ENCODE data around the gene SUPT3H. TPM values are rescaled to one million over a fixed set of nuclear protein-coding genes. Genes with fewer than 3 reads are reported as not detected.
"Not testable (repeated sequence)": the region's sequence is repeated elsewhere in the genome, so short reads cannot be mapped to it uniquely, and the experiment has no call there.

SUPT3H gene
- total RNA-seq, 2 donors from 2014 or later = 2.0 to 2.8 TPM

GRCh38 chr6:45206793-45207492, 170.8 kb downstream of the SUPT3H start:
- intact Hi-C loops (cut with DNase I, micrococcal nuclease) = no loop called here
- ATAC-seq = no peak

GRCh38 chr6:45201484-45201883, 176.2 kb downstream of the SUPT3H start:
- no peak for DNase-seq

More at GRCh38 chr6:45206793-45207492, 170.8 kb downstream of the SUPT3H start:
- DNase-seq = no peak

GRCh38 chr6:45200510-45200909, 177.2 kb downstream of the SUPT3H start:
- peak; percentile 34 for ATAC-seq
- intact Hi-C loops (cut with DNase I, micrococcal nuclease) = no loop called here
- DNase-seq = no peak

More at GRCh38 chr6:45201484-45201883, 176.2 kb downstream of the SUPT3H start:
- intact Hi-C loops (cut with DNase I, micrococcal nuclease) = no loop called here
- ATAC-seq = no peak

GRCh38 chr6:45199554-45199953, 178.2 kb downstream of the SUPT3H start:
- ATAC-seq (no peak), DNase-seq (no peak)
- intact Hi-C loops (cut with DNase I, micrococcal nuclease) = no loop called here

GRCh38 chr6:45196121-45196520, 181.6 kb downstream of the SUPT3H start:
- DNase-seq (no peak), ATAC-seq (no peak)
- intact Hi-C loops (cut with DNase I, micrococcal nuclease) = no loop called here

GRCh38 chr6:45195137-45195536, 182.6 kb downstream of the SUPT3H start:
- no peak for DNase-seq
- ATAC-seq = no peak

GRCh38 chr6:45192556-45192955, 185.2 kb downstream of the SUPT3H start:
- intact Hi-C loops (cut with DNase I, micrococcal nuclease) = no loop called here
- DNase-seq = no peak
- no peak for ATAC-seq

More at GRCh38 chr6:45195137-45195536, 182.6 kb downstream of the SUPT3H start:
- intact Hi-C loops (cut with DNase I, micrococcal nuclease) = no loop called here

- intact Hi-C loops (cut with DNase I, micrococcal nuclease) = no loop called here
- ATAC-seq (no peak), DNase-seq (no peak)
These were observed 186.3 kb downstream of the SUPT3H start for GRCh38 chr6:45191414-45191813.

- intact Hi-C loops (cut with DNase I, micrococcal nuclease) = no loop called here
- ATAC-seq (no peak), DNase-seq (no peak)
These were observed 189.9 kb downstream of the SUPT3H start for GRCh38 chr6:45187836-45188235.

- ATAC-seq = no peak
- intact Hi-C loops (cut with DNase I, micrococcal nuclease) = no loop called here
- no peak for DNase-seq
These were observed 192.1 kb downstream of the SUPT3H start for GRCh38 chr6:45185403-45186251.

- DNase-seq (no peak), ATAC-seq (no peak)
- intact Hi-C loops (cut with DNase I, micrococcal nuclease) = no loop called here
These were observed 192.8 kb downstream of the SUPT3H start for GRCh38 chr6:45184937-45185336.

- intact Hi-C loops (cut with DNase I, micrococcal nuclease) = no loop called here
- no peak for DNase-seq
- no peak for ATAC-seq
These were observed 193.7 kb downstream of the SUPT3H start for GRCh38 chr6:45184040-45184439.

GRCh38 chr6:45176373-45176772, 201.4 kb downstream of the SUPT3H start:
- DNase-seq; ATAC-seq; intact Hi-C loops (cut with DNase I, micrococcal nuclease): not testable (repeated sequence)

- ATAC-seq (no peak), DNase-seq (no peak)
- intact Hi-C loops (cut with DNase I, micrococcal nuclease) = no loop called here
These were observed 202.5 kb downstream of the SUPT3H start for GRCh38 chr6:45175272-45175671.

- intact Hi-C loops (cut with DNase I, micrococcal nuclease) = no loop called here
- DNase-seq = no peak
- no peak for ATAC-seq
These were observed 203.7 kb downstream of the SUPT3H start for GRCh38 chr6:45174045-45174444.

GRCh38 chr6:45171380-45171779, 206.4 kb downstream of the SUPT3H start:
- DNase-seq = no peak
- intact Hi-C loops (cut with DNase I, micrococcal nuclease) = no loop called here
- no peak for ATAC-seq

GRCh38 chr6:45170309-45170708, 207.4 kb downstream of the SUPT3H start:
- ATAC-seq (no peak), DNase-seq (no peak)
- intact Hi-C loops (cut with DNase I, micrococcal nuclease) = no loop called here

GRCh38 chr6:45169815-45170214, 207.9 kb downstream of the SUPT3H start:
- intact Hi-C loops (cut with DNase I, micrococcal nuclease) = no loop called here
- DNase-seq (no peak), ATAC-seq (no peak)

- no peak for DNase-seq
- no peak for ATAC-seq
- intact Hi-C loops (cut with DNase I, micrococcal nuclease) = no loop called here
These were observed 213.6 kb downstream of the SUPT3H start for GRCh38 chr6:45163952-45164766.
